T-helper 22 cell (primary cell): ENCODE measurements around the gene RABIF.
"Not testable (repeated sequence)": the region's sequence is repeated elsewhere in the genome, so short reads cannot be mapped to it uniquely, and the experiment has no call there.

Source experiments
- DNase-seq: peaks from one replicate; pipeline ENCODE4 v3.0.0-alpha.2; 2020; ENCODE audit warnings: low read depth

RABIF gene

GRCh38 chr1:202888531-202889360 is at the start of gene RABIF:
RABIF (minus strand) TSS chr1:202889149; CDS start chr1:202889098, 51 bp downstream.
- peak; percentile 94 for DNase-seq

GRCh38 chr1:202938287-202938925 is 49.5 kb upstream of the RABIF start:
- DNase-seq, result no peak

- DNase-seq, result not testable (repeated sequence)
These were observed 47.5 kb upstream of the RABIF start for GRCh38 chr1:202936409-202936808.

- no peak for DNase-seq
These were observed 46.9 kb upstream of the RABIF start for GRCh38 chr1:202935844-202936243.

- no peak for DNase-seq
These were observed 45.8 kb upstream of the RABIF start for GRCh38 chr1:202934755-202935154.

- DNase-seq, result no peak
These were observed 43.5 kb upstream of the RABIF start for GRCh38 chr1:202932476-202932875.

GRCh38 chr1:202926581-202927491 is 37.9 kb upstream of the RABIF start, which contains the start of gene KLHL12:
KLHL12 (minus strand) TSS chr1:202927234; CDS start chr1:202925162, 2,072 bp downstream.
- DNase-seq, result peak; percentile 91

- no peak for DNase-seq
These were observed 34.6 kb upstream of the RABIF start for GRCh38 chr1:202923533-202923932.

- DNase-seq, result no peak
These were observed 30.7 kb upstream of the RABIF start for GRCh38 chr1:202919615-202920014.

GRCh38 chr1:202915146-202915545 is 26.2 kb upstream of the RABIF start:
- DNase-seq, result no peak

- DNase-seq, result not testable (repeated sequence)
These were observed 23.5 kb upstream of the RABIF start for GRCh38 chr1:202912476-202912875.

GRCh38 chr1:202909494-202909893 is 20.5 kb upstream of the RABIF start:
- DNase-seq, result no peak

- DNase-seq, result no peak
These were observed 20.0 kb upstream of the RABIF start for GRCh38 chr1:202908998-202909397.

- DNase-seq, result no peak
These were observed 16.4 kb upstream of the RABIF start for GRCh38 chr1:202905331-202905730.

GRCh38 chr1:202903808-202904207 is 14.9 kb upstream of the RABIF start:
- not testable (repeated sequence) for DNase-seq

- DNase-seq, result no peak
These were observed 12.6 kb upstream of the RABIF start for GRCh38 chr1:202901555-202901954.

GRCh38 chr1:202892501-202892900 is 3.6 kb upstream of the RABIF start:
- no peak for DNase-seq

- no peak for DNase-seq
These were observed 1.4 kb upstream of the RABIF start for GRCh38 chr1:202890392-202890791.

- no peak for DNase-seq
These were observed 773 bp downstream of the RABIF start for GRCh38 chr1:202888221-202888530.

GRCh38 chr1:202880961-202881460 is 7.9 kb downstream of the RABIF start:
- no peak for DNase-seq

GRCh38 chr1:202880062-202880461 is 8.9 kb downstream of the RABIF start:
- DNase-seq, result no peak

GRCh38 chr1:202879128-202879527 is 9.8 kb downstream of the RABIF start:
- DNase-seq, result no peak
